Ishikawa (cell line): ENCODE data around the gene LUZP2.

Experiments
- EP300 ChIP-seq: IDR thresholded peaks from 2 replicates; pipeline ENCODE4 v1.6.1; 2012; ENCODE audit warnings: borderline replicate concordance
- RAD21 ChIP-seq: IDR thresholded peaks from 2 replicates; pipeline ENCODE4 v1.6.1; 2012; ENCODE audit warnings: low read depth
- TAF1 ChIP-seq: IDR thresholded peaks from 2 replicates; pipeline ENCODE4 v1.6.1; 2012; ENCODE audit warnings: low read depth, mild to moderate bottlenecking

DNA sequence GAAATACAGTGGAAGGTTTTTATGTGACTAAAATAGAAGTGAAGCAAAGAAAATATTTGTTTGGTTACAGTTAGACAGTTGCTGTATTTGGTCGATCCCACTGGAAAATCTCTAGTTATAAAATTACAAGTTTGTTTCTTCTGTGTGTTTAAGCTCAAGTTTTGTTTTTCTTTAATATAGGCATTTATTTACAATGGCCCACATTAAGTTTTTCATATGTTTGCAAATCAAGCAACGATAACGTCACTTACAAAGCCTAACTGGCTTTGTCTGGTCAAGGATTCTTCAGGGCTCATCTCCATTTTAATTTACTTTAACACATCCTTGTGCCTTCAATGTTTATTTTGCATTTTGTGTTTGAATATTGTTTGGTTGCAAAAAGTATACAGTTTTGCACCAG lies 270.6 kb downstream of the LUZP2 start:
- TF ChIP-seq EP300 (no peak), RAD21 (no peak), TAF1 (no peak)
